ENCODE results near the gene NANS. TPM values are rescaled to one million over a fixed set of nuclear protein-coding genes. Genes with fewer than 3 reads are reported as not detected.

NANS gene
- total RNA-seq, 1 experiment from 2014 or later: 48.9 TPM

- no peak for TF ChIP-seq SIN3A (IDR thresholded peaks at IDR 0.05; ENCODE audit: low read depth)
- TF ChIP-seq TCF7L2 (IDR thresholded peaks at IDR 0.05; ENCODE audit: borderline replicate concordance, extremely low read depth, insufficient read depth, insufficient read length): no peak
- TF ChIP-seq REST (IDR thresholded peaks at IDR 0.05; ENCODE audit: low read depth): no peak
- TF ChIP-seq CBX3 (IDR thresholded peaks at IDR 0.05; ENCODE audit: low read depth): no peak
- Histone ChIP-seq H3K27me3 (ENCODE audit: insufficient read depth, low read length) (no peaks in the 10 kb centered on the region), H3K9me3 (ENCODE audit: control insufficient read depth in 1 of 2, insufficient read depth in 1 of 2, low read depth in 1 of 2, low read length in 2 of 2) (no peaks in the 10 kb centered on the region), H4K20me1 (ENCODE audit: insufficient read depth) (no peaks in the 10 kb centered on the region), H3K36me3 (ENCODE audit: control insufficient read depth in 1 of 2, insufficient read depth in 2 of 2, low read length in 2 of 2) (peaks cover 30 to 50% of the 10 kb centered on the region in 2 experiments), H3K9ac (ENCODE audit: low read length) (no peak overlapping the region), H3K79me2 (ENCODE audit: insufficient read depth, low read length) (peaks cover 8% of the 10 kb centered on the region; the same call in 1 of the 2 replicates), H3K9me2 (ENCODE audit: insufficient read depth) (no peaks in the 10 kb centered on the region), H2AFZ (ENCODE audit: low read depth, low read length, poor library complexity, severe bottlenecking) (no peak overlapping the region), H3K4me2 (ENCODE audit: low read length) (peak overlapping the region; percentile 17; the same call in 1 of the 2 replicates), H3K4me1 (ENCODE audit: control insufficient read depth in 1 of 2, insufficient read depth in 2 of 2, low read length in 2 of 2) (peaks cover 0 to 10% of the 10 kb centered on the region in 2 experiments; a peak in 2 of 4 replicates), H3K4me3 (replicated peaks in 1 of 2; ENCODE audit: low read depth in 1 of 2, low read length in 2 of 2) (no peak overlapping the region), H3K27ac (ENCODE audit: low read depth, low read length) (peak overlapping the region; percentile 43; the same call in 1 of the 2 replicates)
- ChIA-PET CTCF (no interaction called here), RAD21 (ENCODE audit: low non-redundant PET in 1 of 2, low total read pairs in 2 of 2, uncharacterized antibody in 2 of 2, unreplicated experiment in 2 of 2) (no interaction called here), POLR2A (no interaction called here)
- DNase-seq (ENCODE audit: low read depth, low spot score) (no peak), ATAC-seq (peak; percentile 69)
- intact Hi-C loops (cut with micrococcal nuclease): loop anchor here (10.0 kb wide), 1 partner anchor 63 kb away; no protein-coding TSS in a partner anchor
- no TSS peak for BruUV-seq (replicated peaks)
These were observed 25.1 kb downstream of the NANS start for GRCh38 chr9:98081477-98082219.

All from HCT116 (cell line).